GM19324 (cell line): ENCODE data around the gene PDE4D.

ENCODE experiments used
- ATAC-seq: cut with Tn5 transposase; IDR thresholded peaks from one replicate; pipeline ENCODE4 v1.9.1; 2021; ENCODE audit warnings: mild to moderate bottlenecking, moderate library complexity; ENCODE audit not compliant: unreplicated experiment, low FRiP score

The PDE4D gene

GRCh38 chr5:59040024-59040803 is 853.3 kb downstream of the PDE4D start:
- no peak for ATAC-seq

GRCh38 chr5:59039296-59040023 is 854.1 kb downstream of the PDE4D start:
- peak; percentile 69 for ATAC-seq

- ATAC-seq, result no peak
These were observed 854.7 kb downstream of the PDE4D start for GRCh38 chr5:59038798-59039295.

GRCh38 chr5:59037941-59038797 is 855.4 kb downstream of the PDE4D start:
- ATAC-seq, result no peak

GRCh38 chr5:59037453-59037852 is 856.1 kb downstream of the PDE4D start:
- ATAC-seq, result no peak

GRCh38 chr5:59037041-59037440 is 856.5 kb downstream of the PDE4D start:
- no peak for ATAC-seq

- ATAC-seq, result no peak
These were observed 857.1 kb downstream of the PDE4D start for GRCh38 chr5:59036274-59036961.

GRCh38 chr5:59035681-59036080 is 857.8 kb downstream of the PDE4D start:
- ATAC-seq, result no peak

GRCh38 chr5:59034498-59035186 is 858.9 kb downstream of the PDE4D start:
- no peak for ATAC-seq

- no peak for ATAC-seq
These were observed 866.2 kb downstream of the PDE4D start for GRCh38 chr5:59027145-59027907.

- ATAC-seq, result no peak
These were observed 867.8 kb downstream of the PDE4D start for GRCh38 chr5:59025734-59026133.

- ATAC-seq, result no peak
These were observed 871.5 kb downstream of the PDE4D start for GRCh38 chr5:59021837-59022514.

- ATAC-seq, result no peak
These were observed 872.2 kb downstream of the PDE4D start for GRCh38 chr5:59021286-59021673.

- ATAC-seq, result no peak
These were observed 872.8 kb downstream of the PDE4D start for GRCh38 chr5:59020611-59021285.

GRCh38 chr5:59019078-59019477 is 874.4 kb downstream of the PDE4D start:
- no peak for ATAC-seq

GRCh38 chr5:59016925-59017324 is 876.6 kb downstream of the PDE4D start:
- no peak for ATAC-seq

- ATAC-seq, result no peak
These were observed 884.6 kb downstream of the PDE4D start for GRCh38 chr5:59008816-59009473.
